Neural cell (in vitro differentiated cells): Measurements from ENCODE around the gene LDB2. TPM values are rescaled to one million over a fixed set of nuclear protein-coding genes. Genes with fewer than 3 reads are reported as not detected.

ENCODE experiments used
- H2AFZ ChIP-seq: fragments of 200-600, 300-800 bp; sonication (generic), shearing (Covaris generic); 2 replicates; pipeline ENCODE4 v1.6.0; 2014; ENCODE audit warnings: low read depth, mild to moderate bottlenecking, antibody characterized with exemption, low read length, moderate library complexity
- H3F3A ChIP-seq: fragments of 200-600 bp; shearing (Covaris generic); 2 replicates; pipeline ENCODE4 v1.6.1; 2016; ENCODE audit warnings: mild to moderate bottlenecking, moderate library complexity, mixed read lengths, antibody characterized with exemption, low read length; ENCODE audit not compliant: insufficient read depth, poor library complexity, severe bottlenecking
- H3K27ac ChIP-seq: fragments of 200-600, 300-800 bp; sonication (generic), shearing (Covaris generic); 2 replicates; pipeline ENCODE4 v1.5.1; 2014; ENCODE audit warnings: mild to moderate bottlenecking, low read length, moderate library complexity
- H3K27me3 ChIP-seq: fragments of 300-800, 200-600 bp; sonication (generic), shearing (Covaris generic); 2 replicates; pipeline ENCODE4 v1.6.0; 2014; ENCODE audit warnings: mild to moderate bottlenecking, low read depth, low read length, moderate library complexity; ENCODE audit not compliant: insufficient read depth
- H3K36me3 ChIP-seq: fragments of 300-800, 200-600 bp; sonication (generic), shearing (Covaris generic); 2 replicates; pipeline ENCODE4 v1.5.1; 2014; ENCODE audit warnings: mild to moderate bottlenecking, antibody characterized with exemption, low read length, moderate library complexity; ENCODE audit not compliant: insufficient read depth
- H3K4me2 ChIP-seq: fragments of 300-800, 200-600 bp; sonication (generic), shearing (Covaris generic); 2 replicates; pipeline ENCODE4 v1.6.0; 2014; ENCODE audit warnings: mild to moderate bottlenecking, low read length
- H3K4me3 ChIP-seq: fragments of 300-800, 200-600 bp; sonication (generic), shearing (Covaris generic); 2 replicates; pipeline ENCODE4 v1.5.1; 2014; ENCODE audit warnings: mild to moderate bottlenecking, low read length, moderate library complexity
- H3K79me2 ChIP-seq: fragments of 200-600 bp; shearing (Covaris generic); replicated peaks from 2 replicates; pipeline ENCODE4 v1.6.0; 2014; ENCODE audit warnings: mild to moderate bottlenecking, low read length, moderate library complexity; ENCODE audit not compliant: insufficient read depth
- H3K9ac ChIP-seq: fragments of 300-800, 200-600 bp; sonication (generic), shearing (Covaris generic); 2 replicates; pipeline ENCODE4 v1.6.1; 2016; ENCODE audit warnings: mild to moderate bottlenecking, low read length, mixed read lengths
- H3K9me2 ChIP-seq: fragments of 200-600 bp; shearing (Covaris generic); 2 replicates; pipeline ENCODE4 v1.6.1; 2016; ENCODE audit warnings: mild to moderate bottlenecking, low read length, mixed read lengths; ENCODE audit not compliant: insufficient read depth
- H3K9me3 ChIP-seq: fragments of 200-600, 300-800 bp; sonication (generic), shearing (Covaris generic); 2 replicates; pipeline ENCODE4 v1.6.1; 2016; ENCODE audit warnings: mild to moderate bottlenecking, mixed run types, low read length, moderate library complexity, mixed read lengths
- H4K20me1 ChIP-seq: fragments of 200-600 bp; shearing (Covaris generic); 2 replicates; pipeline ENCODE4 v1.6.1; 2016; ENCODE audit warnings: mild to moderate bottlenecking, mixed run types; ENCODE audit not compliant: insufficient read depth
- EP300 ChIP-seq: fragments of 450-650 bp; conservative IDR thresholded peaks from 2 replicates; pipeline ENCODE4 v1.6.1; 2014; ENCODE audit warnings: antibody characterized with exemption, mild to moderate bottlenecking, moderate library complexity; ENCODE audit not compliant: poor library complexity, severe bottlenecking
- EZH2 ChIP-seq: fragments of 200-600, 300-800 bp; shearing (Covaris generic), sonication (generic); IDR thresholded peaks from 2 replicates; pipeline ENCODE4 v1.6.1; 2014; ENCODE audit warnings: antibody characterized with exemption, low read length, borderline replicate concordance, mild to moderate bottlenecking; ENCODE audit not compliant: insufficient read depth, poor library complexity, severe bottlenecking
- MXI1 ChIP-seq: fragments of 450-650 bp; conservative IDR thresholded peaks from 2 replicates; pipeline ENCODE4 v1.6.1; 2014; ENCODE audit warnings: antibody characterized with exemption, mild to moderate bottlenecking; ENCODE audit not compliant: poor library complexity, severe bottlenecking
- POLR2AphosphoS5 ChIP-seq: IDR thresholded peaks from 2 replicates; pipeline ENCODE4 v1.6.1; 2012
- RAD21 ChIP-seq: fragments of 450-650 bp; conservative IDR thresholded peaks from 2 replicates; pipeline ENCODE4 v1.6.1; 2014; ENCODE audit warnings: antibody characterized with exemption, mild to moderate bottlenecking, moderate library complexity
- SMC3 ChIP-seq: fragments of 450-650 bp; conservative IDR thresholded peaks from 2 replicates; pipeline ENCODE4 v1.6.1; 2014; ENCODE audit warnings: antibody characterized with exemption, mild to moderate bottlenecking, moderate library complexity; ENCODE audit not compliant: poor library complexity
- TAF1 ChIP-seq: IDR thresholded peaks from 2 replicates; pipeline ENCODE4 v1.6.1; 2012; ENCODE audit warnings: low read depth
- polyA plus RNA-seq: library from polyadenylated mRNA; depleted of rRNA; stranded (reverse); fragments of >200 nt; gene quantifications from 2 replicates; pipeline ENCODE4 v1.2.3, GENCODE V29; 2014
- TF ChIP-seq, protein P1 (sequence below): fragments of 450-650 bp; IDR thresholded peaks from 2 replicates; pipeline ENCODE4 v1.5.1; 2014; ENCODE audit warnings: antibody characterized with exemption, mild to moderate bottlenecking, moderate library complexity; ENCODE audit not compliant: poor library complexity, severe bottlenecking
- TF ChIP-seq, protein P2 (sequence below): IDR thresholded peaks from 2 replicates; pipeline ENCODE4 v1.6.1; 2012; ENCODE audit warnings: borderline replicate concordance

Gene LDB2
- polyA plus RNA-seq, 1 donor from 2014 or later: 58.9 TPM

DNA sequence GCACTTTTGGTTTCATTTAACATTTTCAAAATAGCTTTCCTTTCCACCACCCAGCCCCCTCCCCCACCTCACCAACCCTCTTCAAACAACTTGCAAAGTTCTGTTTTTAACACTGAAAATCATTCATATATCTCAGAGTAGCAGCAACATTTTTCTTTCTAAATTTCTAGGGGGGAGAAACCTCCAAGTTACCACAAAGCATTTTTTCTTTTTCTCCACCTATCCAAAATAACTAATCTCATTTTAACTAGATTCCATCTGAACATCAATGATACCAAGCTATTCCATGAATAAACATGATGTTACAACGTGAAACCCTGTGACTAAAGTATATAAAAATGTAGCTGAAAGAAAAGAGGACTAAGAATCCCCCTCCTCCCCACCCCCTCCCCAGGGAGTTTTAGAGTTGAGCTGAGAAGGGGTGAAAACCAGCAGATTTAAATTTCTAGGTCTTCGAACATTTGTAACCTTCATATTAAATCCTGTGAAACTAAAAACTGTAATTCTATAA lies 5.2 kb downstream of the LDB2 start:
- Histone ChIP-seq H3F3A (no peaks in the 10 kb centered on the region), H3K4me3 (no peak overlapping the region), H3K36me3 (no peaks in the 10 kb centered on the region), H3K27me3 (no peaks in the 10 kb centered on the region), H3K9me2 (no peaks in the 10 kb centered on the region), H3K4me2 (no peak overlapping the region), H3K27ac (no peak overlapping the region), H4K20me1 (no peaks in the 10 kb centered on the region), H2AFZ (no peak overlapping the region), H3K79me2 (peaks cover 37% of the 10 kb centered on the region), H3K9me3 (no peaks in the 10 kb centered on the region), H3K9ac (no peak overlapping the region)
- no peak for TF ChIP-seq TAF1
- TF ChIP-seq RAD21: no peak
- no peak for TF ChIP-seq EZH2

DNA sequence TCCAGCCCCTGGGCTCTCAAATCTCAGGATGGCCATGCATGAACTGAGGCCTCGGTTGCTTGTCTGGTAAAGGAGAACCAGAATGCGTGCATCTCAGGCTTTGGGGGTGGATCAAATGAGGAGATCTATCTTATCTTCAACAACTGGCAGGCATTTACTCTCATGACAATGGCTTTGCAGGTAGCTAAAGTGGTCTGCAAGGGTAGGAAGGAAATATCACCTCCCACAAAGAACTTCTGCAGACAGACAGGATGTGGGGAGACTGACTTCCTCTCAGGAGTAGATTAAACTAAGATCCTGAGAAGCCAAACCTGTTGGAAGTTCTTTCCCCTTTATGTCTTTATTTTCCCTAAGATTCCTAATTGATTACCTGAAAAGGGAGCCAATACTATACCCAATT lies 7.8 kb downstream of the LDB2 start:
- no peak overlapping the region for H3K4me2 ChIP-seq

More for the DNA sequence above, 7.8 kb downstream of the LDB2 start:
- Histone ChIP-seq H3K9me2 (no peaks in the 10 kb centered on the region), H3K79me2 (peaks cover 25% of the 10 kb centered on the region), H3K27ac (no peak overlapping the region), H3K4me3 (no peak overlapping the region), H4K20me1 (no peaks in the 10 kb centered on the region), H3K36me3 (no peaks in the 10 kb centered on the region), H3K9ac (no peak overlapping the region), H3F3A (no peaks in the 10 kb centered on the region), H2AFZ (no peak overlapping the region), H3K27me3 (no peaks in the 10 kb centered on the region), H3K9me3 (no peaks in the 10 kb centered on the region)
- TF ChIP-seq, protein P1, sequence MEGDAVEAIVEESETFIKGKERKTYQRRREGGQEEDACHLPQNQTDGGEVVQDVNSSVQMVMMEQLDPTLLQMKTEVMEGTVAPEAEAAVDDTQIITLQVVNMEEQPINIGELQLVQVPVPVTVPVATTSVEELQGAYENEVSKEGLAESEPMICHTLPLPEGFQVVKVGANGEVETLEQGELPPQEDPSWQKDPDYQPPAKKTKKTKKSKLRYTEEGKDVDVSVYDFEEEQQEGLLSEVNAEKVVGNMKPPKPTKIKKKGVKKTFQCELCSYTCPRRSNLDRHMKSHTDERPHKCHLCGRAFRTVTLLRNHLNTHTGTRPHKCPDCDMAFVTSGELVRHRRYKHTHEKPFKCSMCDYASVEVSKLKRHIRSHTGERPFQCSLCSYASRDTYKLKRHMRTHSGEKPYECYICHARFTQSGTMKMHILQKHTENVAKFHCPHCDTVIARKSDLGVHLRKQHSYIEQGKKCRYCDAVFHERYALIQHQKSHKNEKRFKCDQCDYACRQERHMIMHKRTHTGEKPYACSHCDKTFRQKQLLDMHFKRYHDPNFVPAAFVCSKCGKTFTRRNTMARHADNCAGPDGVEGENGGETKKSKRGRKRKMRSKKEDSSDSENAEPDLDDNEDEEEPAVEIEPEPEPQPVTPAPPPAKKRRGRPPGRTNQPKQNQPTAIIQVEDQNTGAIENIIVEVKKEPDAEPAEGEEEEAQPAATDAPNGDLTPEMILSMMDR: no peak
- TF ChIP-seq EZH2: no peak
- no peak for TF ChIP-seq SMC3
- no peak for TF ChIP-seq MXI1
- TF ChIP-seq POLR2AphosphoS5: no peak
- no peak for TF ChIP-seq RAD21
- no peak for TF ChIP-seq EP300
- TF ChIP-seq, protein P2, sequence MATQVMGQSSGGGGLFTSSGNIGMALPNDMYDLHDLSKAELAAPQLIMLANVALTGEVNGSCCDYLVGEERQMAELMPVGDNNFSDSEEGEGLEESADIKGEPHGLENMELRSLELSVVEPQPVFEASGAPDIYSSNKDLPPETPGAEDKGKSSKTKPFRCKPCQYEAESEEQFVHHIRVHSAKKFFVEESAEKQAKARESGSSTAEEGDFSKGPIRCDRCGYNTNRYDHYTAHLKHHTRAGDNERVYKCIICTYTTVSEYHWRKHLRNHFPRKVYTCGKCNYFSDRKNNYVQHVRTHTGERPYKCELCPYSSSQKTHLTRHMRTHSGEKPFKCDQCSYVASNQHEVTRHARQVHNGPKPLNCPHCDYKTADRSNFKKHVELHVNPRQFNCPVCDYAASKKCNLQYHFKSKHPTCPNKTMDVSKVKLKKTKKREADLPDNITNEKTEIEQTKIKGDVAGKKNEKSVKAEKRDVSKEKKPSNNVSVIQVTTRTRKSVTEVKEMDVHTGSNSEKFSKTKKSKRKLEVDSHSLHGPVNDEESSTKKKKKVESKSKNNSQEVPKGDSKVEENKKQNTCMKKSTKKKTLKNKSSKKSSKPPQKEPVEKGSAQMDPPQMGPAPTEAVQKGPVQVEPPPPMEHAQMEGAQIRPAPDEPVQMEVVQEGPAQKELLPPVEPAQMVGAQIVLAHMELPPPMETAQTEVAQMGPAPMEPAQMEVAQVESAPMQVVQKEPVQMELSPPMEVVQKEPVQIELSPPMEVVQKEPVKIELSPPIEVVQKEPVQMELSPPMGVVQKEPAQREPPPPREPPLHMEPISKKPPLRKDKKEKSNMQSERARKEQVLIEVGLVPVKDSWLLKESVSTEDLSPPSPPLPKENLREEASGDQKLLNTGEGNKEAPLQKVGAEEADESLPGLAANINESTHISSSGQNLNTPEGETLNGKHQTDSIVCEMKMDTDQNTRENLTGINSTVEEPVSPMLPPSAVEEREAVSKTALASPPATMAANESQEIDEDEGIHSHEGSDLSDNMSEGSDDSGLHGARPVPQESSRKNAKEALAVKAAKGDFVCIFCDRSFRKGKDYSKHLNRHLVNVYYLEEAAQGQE: no peak
- TF ChIP-seq TAF1: no peak
